PC-9 (cell line): ENCODE measurements around the gene SLC35E3. TPM values are rescaled to one million over a fixed set of nuclear protein-coding genes. Genes with fewer than 3 reads are reported as not detected.

Experiments
- BruUV-seq: library from RNA; stranded (reverse); fragments of 400-500 nt; replicated peaks from 2 replicates; lab custom pipeline; 2021; lab: Mats Ljungman, UMichigan
- CTCF ChIA-PET: fragments of 300-600 bp; sonication (Branson Sonifier 250); formaldehyde crosslinking; loops from one replicate; lab custom pipeline; 2022; ENCODE audit warnings: antibody characterized with exemption; lab: Charles Lee
- POLR2A ChIA-PET: fragments of 300-600 bp; sonication (Branson Sonifier 250); formaldehyde crosslinking; loops from one replicate; lab custom pipeline; 2022; ENCODE audit warnings: antibody characterized with exemption; ENCODE audit not compliant: unreplicated experiment; lab: Charles Lee
- DNase-seq, 2 experiments: peaks; one replicate each; pipeline versions ENCODE4 v3.0.0 to v3.0.0-alpha.2; 2015 to 2022; ENCODE audit warnings: mixed read lengths in 1 of 2
- H2AFZ ChIP-seq: fragments of 200-600 bp; sonication (generic); 2 replicates; pipeline ENCODE4 v1.8.1; 2017; ENCODE audit warnings: antibody characterized with exemption
- H3F3A ChIP-seq: fragments of 200-600 bp; sonication (generic); 2 replicates; pipeline ENCODE4 v1.8.1; 2017; ENCODE audit warnings: antibody characterized with exemption, mild to moderate bottlenecking, low read depth; ENCODE audit not compliant: insufficient read depth
- H3K27ac ChIP-seq: fragments of 200-600 bp; sonication (generic); 2 replicates; pipeline ENCODE4 v1.6.1; 2016; ENCODE audit warnings: mixed run types
- H3K27me3 ChIP-seq: fragments of 200-600 bp; sonication (generic); 2 replicates; pipeline ENCODE4 v1.6.1; 2016; ENCODE audit warnings: low read depth, mixed run types; ENCODE audit not compliant: insufficient read depth
- H3K36me3 ChIP-seq: fragments of 200-600 bp; sonication (generic); 2 replicates; pipeline ENCODE4 v1.6.1; 2016; ENCODE audit warnings: low read depth, mixed run types
- H3K4me1 ChIP-seq: fragments of 200-600 bp; sonication (generic); replicated peaks from 2 replicates; pipeline ENCODE4 v1.6.1; 2016; ENCODE audit warnings: mixed run types; ENCODE audit not compliant: insufficient read depth
- H3K4me2 ChIP-seq: fragments of 200-600 bp; sonication (generic); 2 replicates; pipeline ENCODE4 v1.6.1; 2017; ENCODE audit warnings: mixed run types
- H3K4me3 ChIP-seq: fragments of 200-600 bp; sonication (generic); 2 replicates; pipeline ENCODE4 v1.6.1; 2016; ENCODE audit warnings: mixed run types
- H3K79me2 ChIP-seq: fragments of 200-600 bp; sonication (generic); 2 replicates; pipeline ENCODE4 v1.6.1; 2017; ENCODE audit warnings: low read depth, mixed run types
- H3K9me2 ChIP-seq: fragments of 200-600 bp; sonication (generic); 2 replicates; pipeline ENCODE4 v1.8.1; 2017; ENCODE audit warnings: mild to moderate bottlenecking; ENCODE audit not compliant: insufficient read depth
- H3K9me3 ChIP-seq: fragments of 200-600 bp; sonication (generic); 2 replicates; pipeline ENCODE4 v1.8.1; 2016; ENCODE audit warnings: low read depth; ENCODE audit not compliant: insufficient read depth
- H4K20me1 ChIP-seq: fragments of 200-600 bp; sonication (generic); 2 replicates; pipeline ENCODE4 v1.8.1; 2017; ENCODE audit not compliant: insufficient read depth
- EZH2 ChIP-seq: fragments of 200-600 bp; sonication (generic); IDR thresholded peaks from 2 replicates; pipeline ENCODE4 v1.8.0; 2017; ENCODE audit warnings: antibody characterized with exemption, low read depth
- intact Hi-C: fragments of 100-400 bp; cut with micrococcal nuclease; formaldehyde crosslinking; loops from one replicate; pipeline ENCODE4 v1.10.0; 2022; ENCODE audit not compliant: unreplicated experiment
- total RNA-seq: library from RNA; stranded (reverse); gene quantifications from 2 replicates; pipeline ENCODE4 v1.2.3, GENCODE V29; 2021
- TF ChIP-seq, protein P1 (sequence below): fragments of 200-600 bp; sonication (generic); conservative IDR thresholded peaks from 2 replicates; pipeline ENCODE4 v1.6.1; 2017; ENCODE audit warnings: mixed run types, antibody characterized with exemption, mild to moderate bottlenecking, moderate library complexity

SLC35E3 gene
- total RNA-seq, 1 experiment from 2014 or later, result 10.7 TPM

DNA sequence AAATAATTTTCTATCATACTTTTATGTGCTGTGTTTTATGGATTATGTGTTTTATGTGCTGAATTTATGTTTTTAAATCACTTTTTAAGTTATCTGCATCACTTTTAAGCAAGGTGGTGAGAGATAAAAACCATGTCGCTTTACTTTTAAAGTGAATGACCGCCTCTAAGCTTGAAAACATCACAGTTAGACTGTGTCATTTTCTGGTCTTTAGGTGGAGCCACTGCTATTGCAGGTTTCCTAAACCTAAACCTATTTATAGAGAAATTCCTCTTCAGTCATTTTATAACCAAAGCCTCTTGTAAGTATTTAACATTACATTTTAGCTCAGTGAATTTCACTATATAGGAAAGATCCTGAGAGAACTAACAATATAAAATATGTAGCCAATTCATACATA lies 41.0 kb downstream of the SLC35E3 start:
- POLR2A ChIA-PET, result interaction anchor here (0.6 to 0.7 kb wide), 2 partner anchors 15 to 25 kb away, joined by 6 to 10 read pairs; no protein-coding TSS in a partner anchor
- no peaks in the 10 kb centered on the region for H3K9me3 ChIP-seq
- TF ChIP-seq EZH2, result no peak
- TF ChIP-seq, protein P1, sequence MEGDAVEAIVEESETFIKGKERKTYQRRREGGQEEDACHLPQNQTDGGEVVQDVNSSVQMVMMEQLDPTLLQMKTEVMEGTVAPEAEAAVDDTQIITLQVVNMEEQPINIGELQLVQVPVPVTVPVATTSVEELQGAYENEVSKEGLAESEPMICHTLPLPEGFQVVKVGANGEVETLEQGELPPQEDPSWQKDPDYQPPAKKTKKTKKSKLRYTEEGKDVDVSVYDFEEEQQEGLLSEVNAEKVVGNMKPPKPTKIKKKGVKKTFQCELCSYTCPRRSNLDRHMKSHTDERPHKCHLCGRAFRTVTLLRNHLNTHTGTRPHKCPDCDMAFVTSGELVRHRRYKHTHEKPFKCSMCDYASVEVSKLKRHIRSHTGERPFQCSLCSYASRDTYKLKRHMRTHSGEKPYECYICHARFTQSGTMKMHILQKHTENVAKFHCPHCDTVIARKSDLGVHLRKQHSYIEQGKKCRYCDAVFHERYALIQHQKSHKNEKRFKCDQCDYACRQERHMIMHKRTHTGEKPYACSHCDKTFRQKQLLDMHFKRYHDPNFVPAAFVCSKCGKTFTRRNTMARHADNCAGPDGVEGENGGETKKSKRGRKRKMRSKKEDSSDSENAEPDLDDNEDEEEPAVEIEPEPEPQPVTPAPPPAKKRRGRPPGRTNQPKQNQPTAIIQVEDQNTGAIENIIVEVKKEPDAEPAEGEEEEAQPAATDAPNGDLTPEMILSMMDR, result no peak
- H3K4me1 ChIP-seq, result peaks cover 9% of the 10 kb centered on the region
- no TSS peak for BruUV-seq
- CTCF ChIA-PET, result interaction anchor here (0.6 to 0.7 kb wide), 2 partner anchors 177 to 691 kb away, joined by 4 to 7 read pairs; partner anchors contain the start of gene RAP1B
- peaks cover 8% of the 10 kb centered on the region; the same call in 1 of the 2 replicates for H3F3A ChIP-seq
- no peak overlapping the region for H2AFZ ChIP-seq
- H3K79me2 ChIP-seq, result no peaks in the 10 kb centered on the region
- no peaks in the 10 kb centered on the region for H4K20me1 ChIP-seq
- DNase-seq, result no peak
- peak overlapping the region; percentile 57 for H3K27ac ChIP-seq
- peak overlapping the region; percentile 19; the same call in 1 of the 2 replicates for H3K4me2 ChIP-seq
- no peak overlapping the region for H3K4me3 ChIP-seq
- intact Hi-C loops, result no loop called here
- no peaks in the 10 kb centered on the region for H3K27me3 ChIP-seq
- H3K36me3 ChIP-seq, result no peaks in the 10 kb centered on the region
- no peaks in the 10 kb centered on the region for H3K9me2 ChIP-seq

DNA sequence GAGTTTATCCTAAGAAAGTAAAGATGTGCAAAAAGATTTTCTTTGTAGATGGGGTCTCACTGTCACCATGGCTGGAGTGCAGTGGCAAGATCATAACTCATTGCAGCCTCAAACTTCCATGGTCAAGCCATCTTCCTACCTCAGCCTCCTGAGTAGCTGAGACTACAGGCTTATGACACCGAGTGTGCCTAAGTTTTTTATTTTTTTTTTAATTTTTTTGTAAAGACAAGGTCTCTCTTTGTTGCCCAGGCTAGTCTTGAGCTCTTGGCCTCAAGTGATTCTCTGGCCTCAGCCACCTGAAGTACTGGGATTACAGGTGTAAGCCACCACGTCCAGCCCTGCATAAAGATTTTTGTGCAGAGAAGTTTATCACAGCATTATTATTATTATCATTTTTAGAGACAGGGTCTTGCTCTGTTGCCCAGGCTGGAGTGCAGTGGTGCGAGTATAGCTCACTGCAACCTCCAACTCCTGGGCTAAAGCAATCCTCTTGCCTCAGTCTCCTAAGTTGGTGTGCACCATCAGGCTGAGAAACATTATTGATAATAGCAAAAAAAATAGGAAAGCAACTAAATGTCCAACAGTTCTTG lies 42.7 kb downstream of the SLC35E3 start:
- Histone ChIP-seq H3K27ac (no peak overlapping the region), H4K20me1 (no peaks in the 10 kb centered on the region), H2AFZ (no peak overlapping the region), H3F3A (peaks cover 8% of the 10 kb centered on the region; the same call in 1 of the 2 replicates), H3K27me3 (no peaks in the 10 kb centered on the region), H3K36me3 (no peaks in the 10 kb centered on the region), H3K9me3 (no peaks in the 10 kb centered on the region), H3K4me2 (no peak overlapping the region), H3K9me2 (no peaks in the 10 kb centered on the region), H3K4me3 (no peak overlapping the region), H3K4me1 (peaks cover 9% of the 10 kb centered on the region), H3K79me2 (no peaks in the 10 kb centered on the region)
- CTCF ChIA-PET, result no interaction called here
- BruUV-seq, result no TSS peak
- DNase-seq, result no peak
- intact Hi-C loops, result no loop called here
- POLR2A ChIA-PET, result no interaction called here
- no peak for TF ChIP-seq EZH2
- TF ChIP-seq, protein P1, result no peak

DNA sequence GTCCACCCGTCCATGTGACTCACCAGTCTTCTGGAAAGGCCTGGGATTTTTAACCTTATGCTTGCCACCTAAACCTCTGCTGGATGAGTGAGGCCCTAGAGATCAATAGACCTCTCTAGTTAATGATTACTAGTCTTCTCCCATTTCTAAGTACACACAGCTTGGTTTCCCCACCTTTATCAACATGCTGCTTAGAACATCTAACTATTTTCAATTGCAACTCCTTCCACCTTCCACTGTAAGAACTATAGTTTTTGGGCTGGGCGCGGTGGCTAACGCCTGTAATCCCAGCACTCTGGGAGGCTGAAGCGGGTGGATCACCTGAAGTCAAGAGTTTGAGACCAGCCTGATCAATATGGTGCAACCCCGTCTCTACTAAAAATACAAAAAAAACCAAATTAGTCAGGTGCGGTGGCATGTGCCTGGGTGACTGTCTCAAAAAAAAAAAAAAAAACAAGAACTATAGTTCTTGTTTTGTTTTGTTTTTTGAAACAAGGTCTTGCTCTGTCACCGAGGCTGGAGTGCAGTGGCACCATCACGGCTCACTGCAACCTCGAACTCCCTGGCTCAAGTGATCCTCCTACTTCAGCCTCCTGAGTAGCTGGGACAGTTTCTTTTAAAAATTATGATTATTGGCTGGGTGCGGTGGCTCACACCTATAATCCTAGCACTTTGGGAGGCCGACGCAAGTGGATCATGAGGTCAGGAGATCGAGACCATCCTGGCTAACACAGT lies 43.3 kb downstream of the SLC35E3 start:
- Histone ChIP-seq H3K36me3 (no peaks in the 10 kb centered on the region), H3K9me3 (no peaks in the 10 kb centered on the region), H3K27ac (no peak overlapping the region), H3K4me3 (no peak overlapping the region), H3K9me2 (no peaks in the 10 kb centered on the region), H3K79me2 (no peaks in the 10 kb centered on the region), H2AFZ (no peak overlapping the region), H3K27me3 (no peaks in the 10 kb centered on the region), H3F3A (peaks cover 8% of the 10 kb centered on the region; the same call in 1 of the 2 replicates), H3K4me2 (no peak overlapping the region), H4K20me1 (no peaks in the 10 kb centered on the region), H3K4me1 (peaks cover 9% of the 10 kb centered on the region)
- intact Hi-C loops, result no loop called here
- no peak for TF ChIP-seq EZH2
- TF ChIP-seq, protein P1, result no peak
- DNase-seq, result no peak
- ChIA-PET CTCF (no interaction called here), POLR2A (no interaction called here)
- no TSS peak for BruUV-seq
